ENCODE data around the gene AGBL4. TPM values are rescaled to one million over a fixed set of nuclear protein-coding genes. Genes with fewer than 3 reads are reported as not detected.

Gene AGBL4
- total RNA-seq, 1 donor from 2014 or later, result not detected

DNA sequence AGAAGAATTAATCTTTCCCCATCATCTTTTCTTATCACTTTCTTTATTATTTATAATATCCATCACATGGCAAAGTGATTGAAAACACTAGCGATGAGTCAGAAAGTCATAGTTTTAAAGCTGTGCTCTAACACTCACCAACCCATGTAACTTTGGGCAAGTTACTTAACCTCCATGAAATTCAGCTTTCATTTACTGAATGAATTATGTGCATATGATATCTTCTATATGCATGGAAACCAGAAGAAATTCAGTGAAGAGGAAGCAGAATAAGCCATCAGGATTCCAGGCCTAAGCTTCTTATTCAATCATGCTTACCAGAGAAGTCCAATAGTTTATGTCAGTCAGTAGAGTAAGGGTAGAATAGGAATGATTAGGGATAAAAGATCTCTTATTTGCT is 300.1 kb downstream of the AGBL4 start:
- Mint-ChIP-seq H3K4me1 (ENCODE audit: unreplicated experiment) (no peaks in the 10 kb centered on the region), H3K9me3 (ENCODE audit: unreplicated experiment) (peaks cover 55% of the 10 kb centered on the region), H3K27ac (ENCODE audit: unreplicated experiment) (no peak overlapping the region), H3K36me3 (ENCODE audit: unreplicated experiment) (no peaks in the 10 kb centered on the region), H3K27me3 (ENCODE audit: unreplicated experiment) (no peaks in the 10 kb centered on the region), H3K4me3 (ENCODE audit: unreplicated experiment) (no peak overlapping the region)
- TF ChIP-seq, protein P1, sequence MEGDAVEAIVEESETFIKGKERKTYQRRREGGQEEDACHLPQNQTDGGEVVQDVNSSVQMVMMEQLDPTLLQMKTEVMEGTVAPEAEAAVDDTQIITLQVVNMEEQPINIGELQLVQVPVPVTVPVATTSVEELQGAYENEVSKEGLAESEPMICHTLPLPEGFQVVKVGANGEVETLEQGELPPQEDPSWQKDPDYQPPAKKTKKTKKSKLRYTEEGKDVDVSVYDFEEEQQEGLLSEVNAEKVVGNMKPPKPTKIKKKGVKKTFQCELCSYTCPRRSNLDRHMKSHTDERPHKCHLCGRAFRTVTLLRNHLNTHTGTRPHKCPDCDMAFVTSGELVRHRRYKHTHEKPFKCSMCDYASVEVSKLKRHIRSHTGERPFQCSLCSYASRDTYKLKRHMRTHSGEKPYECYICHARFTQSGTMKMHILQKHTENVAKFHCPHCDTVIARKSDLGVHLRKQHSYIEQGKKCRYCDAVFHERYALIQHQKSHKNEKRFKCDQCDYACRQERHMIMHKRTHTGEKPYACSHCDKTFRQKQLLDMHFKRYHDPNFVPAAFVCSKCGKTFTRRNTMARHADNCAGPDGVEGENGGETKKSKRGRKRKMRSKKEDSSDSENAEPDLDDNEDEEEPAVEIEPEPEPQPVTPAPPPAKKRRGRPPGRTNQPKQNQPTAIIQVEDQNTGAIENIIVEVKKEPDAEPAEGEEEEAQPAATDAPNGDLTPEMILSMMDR (IDR thresholded peaks at IDR 0.05), result no peak
- DNase-seq (ENCODE audit: extremely low spot score, unreplicated experiment), result no peak

DNA sequence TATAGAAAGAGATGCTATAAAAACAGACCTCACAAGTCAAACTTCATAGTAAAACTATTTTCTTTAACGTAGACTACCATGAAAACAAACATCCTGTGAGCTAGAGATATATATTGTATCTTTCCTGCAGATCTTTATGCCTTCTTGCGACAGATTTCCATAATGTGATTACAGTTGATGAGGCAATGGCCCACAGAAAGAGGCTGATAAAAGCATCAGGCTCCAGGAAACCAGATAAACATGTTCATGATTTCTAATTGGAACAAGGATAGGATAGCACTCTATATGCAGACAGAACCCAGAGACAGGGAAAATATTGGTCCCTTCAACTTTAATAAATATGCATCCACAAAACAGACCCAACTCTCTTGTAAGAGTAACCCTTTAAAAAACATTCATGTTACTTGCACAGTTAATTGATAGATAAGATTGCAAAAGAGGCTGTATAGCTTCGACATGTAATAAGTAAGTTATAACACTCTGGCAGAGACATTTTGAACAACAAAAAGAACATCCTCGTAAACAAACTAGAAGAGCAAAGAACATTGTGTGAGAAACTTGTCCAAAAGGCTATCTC is 329.4 kb downstream of the AGBL4 start:
- H3K36me3 Mint-ChIP-seq (ENCODE audit: unreplicated experiment), result no peaks in the 10 kb centered on the region
- peaks cover 44% of the 10 kb centered on the region for H3K9me3 Mint-ChIP-seq (ENCODE audit: unreplicated experiment)
- H3K27me3 Mint-ChIP-seq (ENCODE audit: unreplicated experiment), result no peaks in the 10 kb centered on the region
- DNase-seq (ENCODE audit: extremely low spot score, unreplicated experiment), result no peak
- no peaks in the 10 kb centered on the region for H3K4me1 Mint-ChIP-seq (ENCODE audit: unreplicated experiment)
- H3K4me3 Mint-ChIP-seq (ENCODE audit: unreplicated experiment), result no peak overlapping the region
- no peak overlapping the region for H3K27ac Mint-ChIP-seq (ENCODE audit: unreplicated experiment)
- TF ChIP-seq, protein P1 (IDR thresholded peaks at IDR 0.05), result no peak

- H3K27ac Mint-ChIP-seq (ENCODE audit: unreplicated experiment), result no peak overlapping the region
- H3K4me3 Mint-ChIP-seq (ENCODE audit: unreplicated experiment), result no peak overlapping the region
- no peak for DNase-seq (ENCODE audit: extremely low spot score, unreplicated experiment)
- TF ChIP-seq, protein P1 (IDR thresholded peaks at IDR 0.05), result no peak
- peaks cover 60% of the 10 kb centered on the region for H3K9me3 Mint-ChIP-seq (ENCODE audit: unreplicated experiment)
- no peaks in the 10 kb centered on the region for H3K4me1 Mint-ChIP-seq (ENCODE audit: unreplicated experiment)
- no peaks in the 10 kb centered on the region for H3K27me3 Mint-ChIP-seq (ENCODE audit: unreplicated experiment)
- no peaks in the 10 kb centered on the region for H3K36me3 Mint-ChIP-seq (ENCODE audit: unreplicated experiment)
Observed at GRCh38 chr1:49686107-49686506, 337.6 kb downstream of the AGBL4 start.

GRCh38 chr1:49677706-49678105 is 346.0 kb downstream of the AGBL4 start:
- no peak overlapping the region for H3K4me3 Mint-ChIP-seq (ENCODE audit: unreplicated experiment)
- H3K4me1 Mint-ChIP-seq (ENCODE audit: unreplicated experiment), result no peaks in the 10 kb centered on the region
- H3K36me3 Mint-ChIP-seq (ENCODE audit: unreplicated experiment), result no peaks in the 10 kb centered on the region
- H3K27me3 Mint-ChIP-seq (ENCODE audit: unreplicated experiment), result no peaks in the 10 kb centered on the region
- peaks cover 59% of the 10 kb centered on the region for H3K9me3 Mint-ChIP-seq (ENCODE audit: unreplicated experiment)
- no peak for DNase-seq (ENCODE audit: extremely low spot score, unreplicated experiment)
- TF ChIP-seq, protein P1 (IDR thresholded peaks at IDR 0.05), result no peak
- no peak overlapping the region for H3K27ac Mint-ChIP-seq (ENCODE audit: unreplicated experiment)

DNA sequence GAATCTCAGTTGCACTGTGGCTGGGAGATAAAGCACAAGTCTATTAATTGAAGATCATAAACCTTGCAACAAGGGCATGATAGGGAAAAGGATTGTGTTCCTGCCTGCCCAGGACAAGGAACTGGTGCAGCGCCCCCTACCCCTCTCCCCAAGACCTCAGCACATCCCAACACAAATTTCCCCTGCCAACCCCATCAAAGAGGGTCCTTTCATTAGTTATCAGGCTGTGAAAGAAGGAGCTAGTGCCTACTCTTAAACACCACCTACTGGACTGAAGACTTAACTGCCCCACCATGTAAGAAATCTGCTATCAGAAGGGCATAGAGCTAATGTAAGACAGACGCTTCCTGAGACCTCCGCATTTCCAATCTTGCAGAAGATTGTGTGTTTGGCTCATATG is 372.6 kb downstream of the AGBL4 start:
- DNase-seq (ENCODE audit: extremely low spot score, unreplicated experiment), result no peak
- Mint-ChIP-seq H3K27me3 (ENCODE audit: unreplicated experiment) (no peaks in the 10 kb centered on the region), H3K36me3 (ENCODE audit: unreplicated experiment) (no peaks in the 10 kb centered on the region), H3K27ac (ENCODE audit: unreplicated experiment) (no peak overlapping the region), H3K4me1 (ENCODE audit: unreplicated experiment) (no peaks in the 10 kb centered on the region), H3K4me3 (ENCODE audit: unreplicated experiment) (no peak overlapping the region), H3K9me3 (ENCODE audit: unreplicated experiment) (peaks cover 35% of the 10 kb centered on the region)
- TF ChIP-seq, protein P1 (IDR thresholded peaks at IDR 0.05), result no peak

All from osteocyte (in vitro differentiated cells).